ENCODE measurements around the gene CLCNKB.

CLCNKB gene

DNA sequence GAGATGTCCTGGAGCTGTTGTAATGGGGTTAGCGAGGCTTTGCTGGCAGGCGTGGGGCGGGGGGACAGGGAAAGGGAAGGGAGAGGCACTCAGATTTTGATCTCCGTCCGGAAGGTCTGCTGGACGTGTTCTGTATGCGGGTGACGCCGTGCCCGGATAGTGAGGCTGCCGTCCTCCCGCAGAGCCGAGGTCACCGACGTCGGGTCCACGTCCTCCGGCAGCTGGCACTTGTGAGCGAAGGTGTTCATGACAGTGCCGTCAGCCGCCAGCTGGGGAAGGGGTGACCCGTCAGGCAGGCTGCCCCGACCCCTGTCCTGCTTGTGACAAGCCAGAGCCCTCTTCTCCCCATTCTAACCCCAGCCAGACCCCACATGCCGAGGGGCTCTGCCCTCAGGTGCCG, 28.1 kb upstream of the CLCNKB start:
- TF ChIP-seq, protein P1, sequence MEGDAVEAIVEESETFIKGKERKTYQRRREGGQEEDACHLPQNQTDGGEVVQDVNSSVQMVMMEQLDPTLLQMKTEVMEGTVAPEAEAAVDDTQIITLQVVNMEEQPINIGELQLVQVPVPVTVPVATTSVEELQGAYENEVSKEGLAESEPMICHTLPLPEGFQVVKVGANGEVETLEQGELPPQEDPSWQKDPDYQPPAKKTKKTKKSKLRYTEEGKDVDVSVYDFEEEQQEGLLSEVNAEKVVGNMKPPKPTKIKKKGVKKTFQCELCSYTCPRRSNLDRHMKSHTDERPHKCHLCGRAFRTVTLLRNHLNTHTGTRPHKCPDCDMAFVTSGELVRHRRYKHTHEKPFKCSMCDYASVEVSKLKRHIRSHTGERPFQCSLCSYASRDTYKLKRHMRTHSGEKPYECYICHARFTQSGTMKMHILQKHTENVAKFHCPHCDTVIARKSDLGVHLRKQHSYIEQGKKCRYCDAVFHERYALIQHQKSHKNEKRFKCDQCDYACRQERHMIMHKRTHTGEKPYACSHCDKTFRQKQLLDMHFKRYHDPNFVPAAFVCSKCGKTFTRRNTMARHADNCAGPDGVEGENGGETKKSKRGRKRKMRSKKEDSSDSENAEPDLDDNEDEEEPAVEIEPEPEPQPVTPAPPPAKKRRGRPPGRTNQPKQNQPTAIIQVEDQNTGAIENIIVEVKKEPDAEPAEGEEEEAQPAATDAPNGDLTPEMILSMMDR (IDR thresholded peaks at IDR 0.05): no peak
- peak overlapping the region; percentile 98 for H3K27ac ChIP-seq
- H3K4me3 ChIP-seq: peak overlapping the region; percentile 79
- no peak for DNase-seq (ENCODE audit: low spot score)

DNA sequence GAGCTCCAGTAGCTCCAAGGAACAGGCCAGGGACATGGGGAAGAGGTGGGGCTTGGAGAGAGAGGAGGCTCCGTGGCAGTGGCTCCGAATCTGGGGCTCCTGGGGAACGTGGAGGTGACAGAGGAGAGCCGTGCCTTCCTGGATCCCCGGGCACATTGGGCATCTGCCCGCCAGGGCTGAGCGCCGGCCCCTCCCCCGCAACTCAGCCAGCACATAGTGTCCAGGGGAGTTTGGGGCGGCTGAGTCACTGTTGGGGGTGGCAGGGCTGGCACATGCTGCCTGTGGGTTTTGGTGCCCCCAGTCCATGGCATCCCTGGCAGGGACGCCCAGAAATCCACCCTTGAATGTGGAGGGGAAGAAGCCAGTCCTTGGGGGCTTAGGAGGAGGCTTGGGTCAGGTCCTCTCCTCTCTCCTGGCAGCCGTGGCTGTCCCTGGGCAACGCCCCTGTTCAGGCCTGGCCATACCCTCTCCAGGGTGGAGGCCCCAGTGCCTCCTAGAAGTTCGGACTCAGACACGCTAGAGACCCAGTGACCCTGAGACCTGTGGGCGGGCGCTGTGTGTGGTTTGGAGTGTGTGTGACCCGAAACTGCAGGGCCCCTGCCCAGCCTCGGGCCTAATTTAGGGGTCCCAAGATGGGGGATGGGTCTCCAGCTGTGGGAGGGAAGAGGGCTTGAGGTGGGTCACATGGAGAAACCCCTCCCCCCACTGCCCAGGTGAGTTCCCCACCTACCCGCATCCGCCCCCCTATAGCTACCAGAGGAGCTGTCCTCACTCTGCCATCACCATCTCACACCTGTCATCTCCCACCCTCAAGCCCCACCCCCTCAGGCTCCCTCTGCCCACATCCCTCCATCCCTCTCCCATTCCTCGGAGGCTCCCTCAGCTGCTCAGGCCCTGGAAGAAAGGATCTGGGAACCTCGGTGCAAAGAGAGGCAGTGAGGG, 27.4 kb upstream of the CLCNKB start:
- peak; percentile 89 for DNase-seq (ENCODE audit: low spot score)
- Histone ChIP-seq H3K4me3 (peak overlapping the region; percentile 79), H3K27ac (peak overlapping the region; percentile 98)
- TF ChIP-seq, protein P1 (IDR thresholded peaks at IDR 0.05): no peak

DNA sequence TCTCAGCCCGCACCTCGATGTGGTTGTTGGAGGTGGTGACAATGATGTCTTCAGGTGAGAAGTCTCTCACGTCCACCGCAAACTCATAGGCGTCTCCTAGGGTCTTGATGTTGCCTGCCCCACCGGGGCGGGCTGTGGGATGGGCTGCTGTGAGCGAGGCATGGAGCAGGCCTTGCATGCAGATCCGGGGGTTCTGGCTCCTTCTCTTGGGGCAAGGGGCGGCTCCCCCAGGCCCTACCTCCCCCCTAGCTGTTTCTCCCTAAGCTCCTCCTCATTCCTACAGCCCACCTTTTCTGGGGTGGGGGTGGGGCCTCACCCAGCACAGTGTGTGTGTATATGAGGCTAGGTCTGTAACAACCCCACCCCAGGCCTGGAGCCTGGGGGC, 26.5 kb upstream of the CLCNKB start:
- no peak for DNase-seq (ENCODE audit: low spot score)
- TF ChIP-seq, protein P1 (IDR thresholded peaks at IDR 0.05): no peak
- H3K4me3 ChIP-seq: peak overlapping the region; percentile 79
- peak overlapping the region; percentile 98 for H3K27ac ChIP-seq

DNA sequence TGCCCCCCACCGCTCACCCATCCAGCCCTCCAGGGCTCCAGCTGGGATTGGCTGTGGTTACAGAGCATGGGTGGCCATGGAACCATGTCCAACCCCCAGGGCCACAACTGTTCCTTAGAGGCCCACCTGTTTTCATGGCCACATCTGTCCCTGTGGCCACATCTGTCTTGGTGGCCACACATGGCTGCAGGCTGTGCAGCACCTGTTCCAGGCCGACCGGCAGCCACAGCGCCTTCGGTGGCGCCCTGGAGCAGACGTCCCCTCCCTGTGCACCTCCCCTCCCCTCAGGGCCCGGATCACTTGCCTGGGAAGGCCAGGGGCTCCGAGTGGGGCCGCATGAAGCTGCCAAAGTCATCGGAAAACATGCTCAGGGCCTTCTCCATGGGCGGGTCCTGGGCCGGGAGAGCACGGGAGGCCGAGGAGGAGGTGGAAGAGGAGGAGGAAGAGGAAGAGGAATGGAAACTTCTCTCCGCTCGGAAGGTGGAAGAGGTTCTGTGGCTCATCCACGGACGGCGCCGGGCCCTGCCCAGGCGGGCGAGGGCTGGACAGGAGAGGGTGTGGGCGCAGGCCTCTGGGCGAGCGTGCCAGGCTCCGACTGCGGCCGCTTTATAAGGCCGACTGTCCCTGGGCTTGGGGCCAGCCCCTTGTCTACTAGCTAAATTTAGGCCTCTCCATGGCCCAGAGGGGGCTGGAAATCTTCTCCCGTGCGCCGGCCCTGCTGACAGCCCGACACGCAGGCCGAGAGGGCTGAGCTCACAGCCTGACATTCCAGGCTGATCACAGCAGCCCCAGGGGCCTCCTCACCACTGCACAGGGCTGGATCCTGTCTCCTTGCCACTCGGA, 25.9 kb upstream of the CLCNKB start, which contains the start of gene HSPB7:
Gene HSPB7, minus strand, starts transcription at position 583 of the 843 bp plus-strand sequence. Its CDS starts 80 bp downstream, at position 503.
- H3K27ac ChIP-seq: peak within 1 kb of the TSS; percentile 98
- peak; percentile 97 for DNase-seq (ENCODE audit: low spot score)
- TF ChIP-seq, protein P1 (IDR thresholded peaks at IDR 0.05): no peak
- peak within 1 kb of the TSS; percentile 79 for H3K4me3 ChIP-seq

DNA sequence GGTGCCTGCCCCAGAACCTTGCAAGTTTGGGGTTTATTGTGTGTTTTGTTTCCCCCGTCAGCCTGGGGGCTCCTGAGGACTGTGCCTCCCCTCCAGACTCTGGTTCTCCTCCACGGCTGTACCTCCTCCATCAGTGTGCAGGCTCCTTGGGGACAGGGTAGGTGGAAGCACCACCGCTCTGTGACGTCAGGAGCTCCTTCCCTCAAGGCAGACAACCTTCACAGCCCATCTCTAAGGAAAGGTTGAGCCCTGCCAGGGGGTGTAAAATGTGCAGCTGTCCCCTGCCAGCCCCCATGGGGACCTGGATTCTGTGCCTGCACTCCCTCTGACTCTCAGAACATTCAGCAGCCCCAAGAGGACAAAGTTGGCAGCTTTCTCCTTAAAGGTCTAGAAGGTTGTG, 25.3 kb upstream of the CLCNKB start:
- TF ChIP-seq, protein P1 (IDR thresholded peaks at IDR 0.05): no peak
- Histone ChIP-seq H3K4me3 (peak overlapping the region; percentile 79), H3K27ac (peak overlapping the region; percentile 98)
- DNase-seq (ENCODE audit: low spot score): no peak

DNA sequence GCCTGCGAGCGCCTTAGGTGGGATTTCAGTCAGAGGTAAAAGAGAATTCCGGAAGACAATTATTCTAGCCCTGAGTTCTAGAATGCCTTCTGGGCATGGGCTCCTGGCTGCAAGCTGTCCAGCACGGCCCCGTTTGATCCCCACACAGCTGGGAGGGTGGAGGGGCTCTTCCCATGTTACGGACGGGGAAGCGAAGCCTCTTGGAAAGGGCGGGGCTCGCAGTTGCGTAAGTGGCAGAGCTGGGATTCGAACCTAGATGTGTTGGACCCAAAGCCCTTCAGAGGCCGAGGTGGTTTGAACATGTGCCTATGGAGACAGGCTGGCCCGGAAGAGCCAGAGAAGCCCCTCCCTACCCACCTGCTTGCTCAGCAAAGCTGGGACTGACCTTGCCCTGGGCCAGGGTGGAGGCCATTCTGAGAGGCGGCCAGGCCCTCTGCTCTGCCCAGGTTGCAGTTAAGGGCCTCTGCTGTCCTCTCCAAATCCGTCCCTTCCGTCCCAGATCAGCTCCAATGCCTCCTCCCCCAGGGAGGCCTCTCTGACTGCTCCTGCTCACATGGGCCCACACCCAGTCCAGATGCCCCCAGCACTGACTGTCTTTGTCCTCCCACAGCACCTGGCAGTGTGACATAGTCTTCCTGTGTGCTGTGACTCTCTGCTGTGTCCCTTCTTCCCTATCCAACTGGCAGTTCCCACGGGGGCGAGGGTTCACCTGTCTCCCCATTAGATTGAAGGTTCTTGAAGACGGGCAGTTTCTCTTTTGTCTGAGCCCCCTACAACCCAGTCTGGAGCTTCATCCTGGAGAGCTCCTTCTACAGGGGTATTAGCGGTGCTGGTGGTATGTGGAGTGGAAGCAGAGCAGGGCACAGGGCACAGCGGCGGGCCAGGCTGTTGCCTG, 24.6 kb upstream of the CLCNKB start:
- TF ChIP-seq, protein P1 (IDR thresholded peaks at IDR 0.05): no peak
- Histone ChIP-seq H3K4me3 (peak overlapping the region; percentile 79), H3K27ac (peak overlapping the region; percentile 98)
- DNase-seq (ENCODE audit: low spot score): no peak
